Stimulated activated CD8-positive, alpha-beta memory T cell treated with anti-CD3 and anti-CD28 coated beads, Interleukin-7, amount 100 ng/mL, for 4 hours (primary cell): ENCODE measurements around the gene SLC19A2.
"Not testable (repeated sequence)": the region's sequence is repeated elsewhere in the genome, so short reads cannot be mapped to it uniquely, and the experiment has no call there.

Experiments
- DNase-seq, 2 donors: peaks; one replicate each; pipeline ENCODE4 v3.0.0-alpha.2; 2020; ENCODE audit warnings: low read depth in 2 of 2

The SLC19A2 gene

GRCh38 chr1:169508432-169509338, 22.9 kb upstream of the SLC19A2 start:
- DNase-seq, result no peak

- no peak for DNase-seq
Measured at GRCh38 chr1:169507413-169507812, 21.7 kb upstream of the SLC19A2 start.

GRCh38 chr1:169503601-169504000, 17.9 kb upstream of the SLC19A2 start:
- not testable (repeated sequence) for DNase-seq

- no peak for DNase-seq
Measured at GRCh38 chr1:169499807-169500206, 14.1 kb upstream of the SLC19A2 start.

GRCh38 chr1:169497317-169497716, 11.6 kb upstream of the SLC19A2 start:
- no peak for DNase-seq

GRCh38 chr1:169495916-169496315, 10.2 kb upstream of the SLC19A2 start:
- DNase-seq, result no peak

- DNase-seq, result no peak
Measured at GRCh38 chr1:169495046-169495775, 9.5 kb upstream of the SLC19A2 start.

- DNase-seq, result no peak
Measured at GRCh38 chr1:169494343-169494742, 8.6 kb upstream of the SLC19A2 start.

GRCh38 chr1:169493251-169493650, 7.5 kb upstream of the SLC19A2 start:
- no peak for DNase-seq

GRCh38 chr1:169491845-169492281, 6.1 kb upstream of the SLC19A2 start:
- no peak for DNase-seq

GRCh38 chr1:169488157-169488556, 2.4 kb upstream of the SLC19A2 start:
- DNase-seq, result no peak

- DNase-seq, result no peak
Measured at GRCh38 chr1:169487561-169487960, 1.8 kb upstream of the SLC19A2 start.

GRCh38 chr1:169487133-169487532, 1.4 kb upstream of the SLC19A2 start:
- no peak for DNase-seq

GRCh38 chr1:169486281-169487051, 722 bp upstream of the SLC19A2 start:
- DNase-seq, result no peak

GRCh38 chr1:169484683-169485430, 887 bp downstream of the SLC19A2 start:
- no peak for DNase-seq

GRCh38 chr1:169484101-169484500, 1.6 kb downstream of the SLC19A2 start:
- no peak for DNase-seq

GRCh38 chr1:169483500-169483966, 2.2 kb downstream of the SLC19A2 start:
- DNase-seq, result no peak

- DNase-seq, result no peak
Measured at GRCh38 chr1:169479363-169480066, 6.2 kb downstream of the SLC19A2 start.

GRCh38 chr1:169478094-169478672, 7.6 kb downstream of the SLC19A2 start:
- DNase-seq, result no peak

GRCh38 chr1:169475806-169476387, 9.8 kb downstream of the SLC19A2 start:
- DNase-seq, result no peak
